Left renal pelvis (tissue), 4 donors: ENCODE results near the gene APH1A. TPM values are rescaled to one million over a fixed set of nuclear protein-coding genes. Genes with fewer than 3 reads are reported as not detected.
A peak's percentile ranks its signal among the peaks of the same experiment; 100 is the strongest.
"Not testable (repeated sequence)": the region's sequence is repeated elsewhere in the genome, so short reads cannot be mapped to it uniquely, and the experiment has no call there.

Source experiments
- DNase-seq, 4 donors: peaks; one replicate each; pipeline ENCODE4 v3.0.0-alpha.2; 2013; ENCODE audit warnings: low read depth in 4 of 4, low spot score in 3 of 4
- polyA plus RNA-seq, 4 donors: library from polyadenylated mRNA; unstranded; fragments of 120-200 nt; gene quantifications; one replicate each; pipeline ENCODE4 v1.2.1, GENCODE V29; 2013; ENCODE audit not compliant: insufficient read length in 4 of 4

APH1A gene
- polyA plus RNA-seq = 100 to 1,000 TPM; 165 to 195 (median 178) TPM

DNA sequence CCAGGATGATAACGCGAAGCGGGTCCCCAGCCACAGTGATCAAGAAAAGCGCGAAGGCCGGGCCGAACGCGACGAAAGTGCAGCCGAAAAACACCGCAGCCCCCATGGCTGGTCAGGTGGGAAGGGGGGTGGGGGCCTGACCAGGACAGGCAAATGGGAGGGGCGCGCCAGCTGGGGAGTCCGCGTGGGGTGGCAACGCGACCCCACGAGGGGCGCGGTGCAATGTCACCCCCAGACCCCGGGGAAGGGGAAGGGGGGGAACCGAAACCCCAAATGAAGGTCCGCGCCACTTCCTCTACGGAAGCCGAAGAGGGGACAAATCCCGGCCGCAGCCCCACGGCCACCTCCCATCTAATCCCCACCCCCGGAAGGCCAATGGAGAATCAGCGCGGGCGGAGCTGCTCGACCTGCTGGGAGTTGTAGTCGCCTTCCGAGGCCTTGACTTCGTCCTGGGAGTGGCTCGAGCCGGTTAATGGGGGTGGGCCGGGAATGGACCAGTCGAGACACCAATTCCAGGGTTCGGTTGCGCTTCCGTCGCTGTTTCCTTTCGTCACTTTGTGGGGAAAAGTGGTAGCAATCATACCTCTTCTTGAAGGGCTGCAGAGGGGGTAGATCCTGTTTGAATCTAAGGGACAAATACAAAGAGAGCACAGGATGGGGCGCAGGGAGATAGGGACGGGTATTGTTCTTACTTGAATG lies at the start of gene APH1A:
APH1A (minus strand) TSS at position 312 of the 699 bp plus-strand sequence; CDS start at position 106, 206 bp downstream.
- DNase-seq = peak; percentile 91 to 96 (median 94)

DNA sequence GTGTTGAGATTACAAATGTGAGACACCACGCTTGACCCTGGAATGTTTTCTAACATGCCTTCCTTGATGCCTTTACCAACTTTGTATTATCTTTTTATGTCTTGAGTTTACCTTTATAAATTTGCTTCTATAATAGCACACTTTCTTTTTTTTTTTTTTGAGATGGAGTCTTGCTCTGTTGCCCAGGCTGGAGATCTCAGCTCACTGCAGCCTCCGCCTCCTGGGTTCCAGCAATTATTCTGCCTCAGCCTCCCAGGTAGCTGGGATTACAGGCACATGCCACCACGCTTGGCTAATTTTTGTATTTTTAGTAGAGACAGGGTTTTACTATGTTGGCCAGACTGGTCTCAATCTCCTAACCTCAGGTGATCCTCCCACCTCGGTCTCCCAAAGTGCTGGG lies 45.9 kb upstream of the APH1A start:
- not testable (repeated sequence) for DNase-seq

DNA sequence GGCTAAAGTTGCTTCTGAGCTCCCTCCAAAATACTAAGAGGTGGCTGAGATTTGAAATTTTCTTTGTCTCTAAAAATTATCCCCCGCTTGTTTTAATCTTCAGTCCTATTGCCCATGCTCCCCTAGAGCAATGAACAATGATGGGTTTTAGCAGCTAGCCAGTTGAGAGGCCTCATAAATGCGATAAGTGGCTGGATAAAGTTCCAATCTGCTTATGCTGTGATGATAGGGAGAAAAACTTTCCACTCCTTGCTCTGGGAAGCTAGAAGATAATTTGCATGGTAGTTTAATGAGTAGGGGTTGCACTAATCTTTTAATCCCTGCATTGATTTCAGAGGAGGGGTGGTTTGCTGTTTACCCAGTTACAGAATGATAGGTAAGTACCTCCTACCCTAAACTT lies 42.9 kb upstream of the APH1A start:
- no peak for DNase-seq

DNA sequence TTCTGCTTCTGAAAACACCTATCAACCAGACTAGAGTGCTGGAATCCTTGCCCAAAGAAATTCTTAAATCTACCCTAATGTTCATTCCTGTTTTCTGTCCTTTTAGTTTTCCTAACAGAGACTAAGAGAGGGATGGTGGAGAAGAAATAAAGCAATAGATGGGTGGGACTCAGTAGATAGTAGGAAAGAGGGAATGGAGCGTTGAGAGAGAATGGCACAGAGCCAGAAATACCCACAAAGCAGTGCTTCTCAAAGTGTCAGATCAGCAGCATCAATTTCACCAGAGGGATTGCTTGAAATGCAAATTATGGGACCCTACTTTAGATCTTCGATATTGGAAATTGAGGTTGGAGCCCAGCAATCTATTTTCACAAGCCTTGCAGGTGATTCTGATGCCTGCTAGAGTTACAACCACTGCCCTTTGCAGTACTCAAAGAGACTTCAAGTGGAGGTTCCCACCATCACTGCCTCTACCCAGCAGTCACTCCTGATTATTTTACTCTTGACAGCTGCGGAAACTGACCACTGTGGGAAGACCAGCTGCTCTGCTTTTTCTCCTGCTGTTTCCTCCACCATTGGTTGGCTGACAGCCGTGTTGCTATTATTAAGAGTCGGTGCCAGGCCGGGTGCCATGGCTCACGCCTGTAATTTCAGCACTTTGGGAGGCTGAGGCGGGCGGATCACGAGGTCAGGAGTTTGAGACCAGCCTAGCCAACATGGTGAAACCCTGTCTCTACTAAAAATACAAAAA lies 41.1 kb upstream of the APH1A start:
- no peak for DNase-seq

DNA sequence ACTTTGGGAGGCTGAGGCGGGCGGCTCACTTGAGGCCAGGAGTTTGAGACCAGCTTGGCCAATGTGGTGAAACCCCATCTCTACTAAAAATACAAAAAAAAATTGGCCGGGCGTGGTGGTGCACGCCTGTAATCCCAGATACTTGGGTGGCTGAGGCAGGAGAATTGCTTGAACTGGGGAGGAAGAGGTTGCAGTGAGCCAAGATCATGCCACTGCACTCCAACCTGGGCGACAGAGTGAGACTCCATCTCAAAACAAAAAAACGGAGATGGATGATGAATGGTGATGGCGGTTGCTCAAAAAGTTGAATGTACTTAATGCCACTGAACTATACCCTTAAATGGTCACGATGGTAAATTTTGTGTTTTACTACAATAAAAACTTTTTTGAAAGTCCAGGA lies 39.8 kb upstream of the APH1A start:
- DNase-seq = not testable (repeated sequence)

DNA sequence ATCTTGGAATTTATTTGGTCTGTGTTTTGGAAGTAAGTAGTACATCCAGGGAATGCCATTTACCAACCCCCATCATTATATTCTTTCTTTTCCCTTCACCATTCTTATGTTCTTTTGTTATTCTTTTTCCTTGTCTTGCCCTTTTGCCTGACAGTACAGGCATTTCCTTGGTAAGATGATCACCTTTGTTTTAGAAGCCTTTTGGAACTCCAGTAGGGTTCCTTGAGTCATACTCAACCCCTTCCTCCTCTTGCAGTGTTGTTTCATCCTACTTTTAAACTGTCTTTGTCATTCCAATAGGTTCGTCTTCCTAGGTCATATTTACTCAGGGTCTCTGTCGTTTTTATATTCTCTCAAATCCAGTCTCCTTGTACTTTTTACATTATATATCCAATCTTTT lies 34.1 kb upstream of the APH1A start:
- no peak for DNase-seq

DNA sequence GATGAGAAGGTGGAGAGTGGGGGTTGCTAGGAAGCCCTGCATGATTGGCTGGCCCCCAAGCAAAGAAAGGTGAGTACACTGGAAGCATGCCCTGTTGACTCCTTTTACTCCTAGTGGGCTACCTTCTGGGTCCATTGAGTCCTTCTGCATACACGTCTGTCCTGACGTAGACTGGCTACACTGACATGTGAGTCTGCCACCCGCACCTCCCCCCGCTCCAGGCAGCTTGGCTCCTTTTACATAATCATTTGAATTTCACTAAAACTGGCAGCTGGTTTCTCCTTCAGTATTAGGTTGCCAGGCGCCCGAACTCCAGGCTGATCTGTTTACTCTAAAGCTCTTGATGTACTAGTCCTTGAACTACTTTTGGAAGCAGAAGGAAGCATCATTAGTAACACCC lies 33.5 kb upstream of the APH1A start:
- DNase-seq = no peak

DNA sequence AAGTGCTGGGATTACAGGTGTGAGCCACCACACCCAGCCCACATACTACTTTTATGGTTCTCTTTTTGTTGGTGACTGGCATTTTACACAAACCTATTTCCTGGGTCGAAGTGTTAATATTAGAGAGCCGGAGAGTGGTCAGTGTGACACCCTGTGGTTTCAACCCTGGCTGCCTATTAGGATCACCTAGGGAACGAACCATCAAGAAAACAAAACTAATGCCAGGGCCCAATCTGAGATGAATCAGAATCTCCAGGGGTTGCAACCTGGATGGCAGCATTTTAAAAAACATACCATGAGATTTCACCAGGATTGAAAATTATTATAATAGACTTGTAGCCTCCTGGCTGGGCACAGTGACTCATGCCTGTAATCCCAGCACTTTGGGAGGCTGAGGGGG lies 30.9 kb upstream of the APH1A start:
- DNase-seq = no peak

DNA sequence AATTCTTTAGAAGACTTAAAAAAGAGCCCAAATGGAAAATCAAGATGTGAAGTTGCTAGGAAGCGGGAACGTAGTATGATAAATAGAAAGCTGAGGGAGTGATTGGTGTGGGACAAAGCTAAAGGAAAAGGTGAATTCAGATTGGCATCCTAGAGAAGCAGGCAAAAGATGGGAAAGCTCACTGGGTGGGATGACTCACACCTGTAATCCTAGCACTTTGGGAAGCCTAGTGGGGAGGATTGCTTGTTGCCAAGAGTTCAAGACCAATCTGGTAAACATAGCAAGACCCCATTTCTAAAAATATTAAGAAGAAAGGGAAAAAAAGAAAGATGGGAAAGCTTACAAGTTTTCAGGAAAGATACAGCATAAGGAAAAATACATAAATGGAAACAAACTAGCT lies 26.7 kb upstream of the APH1A start:
- no peak for DNase-seq

DNA sequence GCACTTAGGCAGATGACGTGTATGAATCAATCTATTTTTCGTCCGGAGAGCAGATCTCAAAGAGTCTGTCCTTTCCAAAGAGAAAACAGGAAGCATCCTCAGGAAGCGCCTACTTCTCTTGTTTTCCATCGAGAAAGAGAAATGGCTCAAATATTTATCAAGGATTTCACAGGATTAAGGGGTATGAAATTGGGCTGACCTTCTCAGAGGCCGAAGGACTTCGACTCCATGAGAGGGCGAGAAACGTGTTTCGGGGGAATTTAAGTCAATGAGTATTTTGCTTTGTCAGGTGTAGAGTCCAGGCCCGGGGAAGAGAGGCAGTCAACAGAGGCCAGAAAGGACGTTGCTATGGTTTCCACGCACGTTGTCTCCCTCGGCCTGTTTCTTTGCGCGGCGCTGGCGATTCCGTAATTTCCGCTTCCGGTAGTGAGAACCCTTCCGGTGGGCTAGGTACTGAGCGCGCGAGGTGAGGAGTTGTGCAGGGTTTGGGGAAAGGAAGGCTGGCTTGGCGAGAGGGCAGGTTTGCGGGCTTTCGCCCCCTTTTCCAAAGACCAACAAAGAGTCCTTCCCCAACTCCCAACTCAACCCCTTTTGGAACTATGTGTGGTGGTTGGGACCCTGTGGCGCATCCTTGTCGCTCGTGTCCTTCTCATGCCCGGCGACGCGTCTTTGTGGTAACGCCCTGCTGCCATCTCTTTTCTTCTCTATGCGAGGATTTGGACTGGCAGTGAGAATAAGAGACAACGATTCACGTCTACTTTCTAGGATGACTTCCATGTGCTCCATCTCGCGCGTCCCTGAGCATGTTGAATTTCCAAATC lies 24.8 kb upstream of the APH1A start, which contains the start of gene MRPS21:
MRPS21 (plus strand) TSS at position 429 of the 821 bp plus-strand sequence. CDS start 506 bp downstream, outside the sequence.
- peak; percentile 84 to 93 (median 88) for DNase-seq

DNA sequence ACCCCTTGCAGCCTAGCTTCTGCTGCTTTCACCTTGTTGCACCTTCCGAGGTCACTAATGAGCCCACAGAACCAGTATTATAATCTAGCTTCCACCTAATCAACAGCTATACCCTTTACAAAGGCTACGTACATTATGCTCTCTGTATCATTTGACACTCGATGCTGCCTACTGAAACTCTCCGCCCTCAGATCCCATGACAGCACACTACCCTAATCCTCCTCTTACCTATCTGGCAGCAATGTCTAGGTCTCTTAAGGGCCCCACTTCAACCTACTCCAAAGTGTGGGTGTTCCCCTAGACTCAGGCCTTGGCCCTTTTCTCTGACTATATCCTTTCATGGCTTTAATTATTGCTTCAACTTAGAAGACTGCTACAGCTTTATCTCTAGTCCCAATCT lies 20.0 kb upstream of the APH1A start:
- DNase-seq = no peak

DNA sequence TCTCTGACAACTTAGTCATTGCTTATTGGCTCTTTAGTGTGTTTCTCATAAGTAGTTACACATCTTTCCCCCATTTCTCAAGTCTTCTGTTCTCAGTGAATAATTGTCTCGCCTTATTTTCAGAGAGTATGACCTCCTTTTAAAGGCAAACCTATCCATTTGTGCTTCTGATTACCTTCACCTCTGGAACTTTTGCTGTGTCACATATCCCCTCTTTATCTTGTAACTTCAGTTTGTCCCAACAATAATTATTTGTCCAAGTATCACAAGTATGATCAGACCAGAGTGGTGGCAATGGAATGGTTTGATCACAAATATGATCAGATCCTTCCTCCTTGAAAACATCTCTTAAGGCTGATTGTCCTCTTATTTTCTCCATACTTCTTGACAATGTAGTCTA lies 19.6 kb upstream of the APH1A start:
- DNase-seq = no peak

DNA sequence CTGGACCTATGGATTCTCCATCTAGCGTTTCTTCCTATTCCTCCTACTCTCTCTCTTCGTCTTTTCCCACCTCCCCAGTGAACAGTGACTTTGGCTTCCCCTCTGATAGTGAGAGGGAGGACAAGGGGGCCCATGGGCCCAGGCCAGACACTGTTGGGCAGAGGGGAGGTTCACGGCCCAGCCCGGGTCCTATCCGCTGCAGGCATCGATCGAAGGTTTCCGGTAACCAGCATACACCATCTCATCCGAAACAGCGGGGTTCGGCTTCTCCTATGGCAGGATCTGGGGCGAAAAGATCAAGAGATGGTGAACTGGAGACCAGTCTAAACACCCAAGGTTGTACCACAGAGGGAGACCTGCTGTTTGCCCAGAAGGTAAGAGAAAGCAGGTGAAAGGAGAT lies 14.4 kb upstream of the APH1A start:
- no peak for DNase-seq

DNA sequence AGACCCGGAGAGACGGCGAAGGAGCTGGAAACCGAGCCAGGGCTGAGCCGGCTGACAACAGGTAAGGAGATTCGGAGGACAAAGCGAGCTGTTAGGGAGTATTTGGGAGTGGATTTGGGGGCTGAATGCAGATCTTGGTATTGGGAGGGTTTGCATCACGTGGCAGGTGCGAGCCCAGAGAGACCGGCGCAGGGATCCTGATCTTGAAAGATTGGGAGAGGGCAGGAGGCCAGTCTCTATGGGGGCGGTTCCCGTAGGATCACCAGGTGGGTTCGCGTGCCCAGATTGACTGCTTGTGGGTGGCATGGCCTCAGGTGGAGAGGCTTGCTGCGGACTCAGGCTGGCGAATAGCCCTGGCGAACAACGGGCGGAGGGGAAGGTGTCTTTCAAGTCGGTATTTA lies 13.7 kb upstream of the APH1A start:
- no peak for DNase-seq

DNA sequence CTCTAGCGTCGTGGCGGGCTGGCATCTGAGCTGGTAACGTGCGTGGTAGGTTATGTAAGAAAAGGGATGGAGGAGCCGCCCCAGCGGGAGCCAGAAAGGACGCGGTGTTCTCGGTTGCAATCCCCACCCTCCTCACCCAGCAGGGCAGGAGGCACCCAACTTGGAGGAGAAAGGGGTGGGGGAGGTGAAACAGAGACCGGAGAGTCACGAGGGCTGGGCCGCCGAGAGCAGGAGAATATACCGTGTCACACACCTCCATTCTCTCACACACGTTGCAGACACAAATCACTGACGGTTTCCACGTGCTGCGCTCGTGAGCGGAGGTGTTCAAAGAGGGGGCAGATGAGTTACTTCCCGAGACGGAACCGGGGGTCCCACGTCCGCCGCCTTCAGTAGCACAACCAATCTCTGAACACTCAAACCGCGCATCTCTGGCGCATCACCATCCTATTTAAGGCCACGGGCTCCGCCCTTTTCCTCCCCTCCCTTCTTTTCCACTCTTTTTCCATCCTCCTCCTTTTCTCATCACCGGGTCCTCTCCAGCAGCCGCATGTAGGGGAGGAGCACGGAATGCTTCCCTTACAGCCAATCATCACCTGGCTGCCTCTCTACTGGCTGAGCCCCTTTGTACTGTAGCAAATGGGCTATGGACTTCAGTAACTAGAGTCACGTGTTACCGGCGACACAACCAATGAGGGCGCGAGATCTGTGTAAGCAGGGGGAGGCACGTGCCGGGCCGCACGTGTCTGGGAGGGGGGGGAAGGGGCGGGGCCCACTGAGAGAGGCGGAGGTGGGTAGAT lies 13.1 kb upstream of the APH1A start, which contains the start of gene CIART:
CIART (plus strand) TSS at position 797 of the 800 bp plus-strand sequence. CDS start 714 bp downstream, outside the sequence.
- peak; percentile 90 to 96 (median 92) for DNase-seq

DNA sequence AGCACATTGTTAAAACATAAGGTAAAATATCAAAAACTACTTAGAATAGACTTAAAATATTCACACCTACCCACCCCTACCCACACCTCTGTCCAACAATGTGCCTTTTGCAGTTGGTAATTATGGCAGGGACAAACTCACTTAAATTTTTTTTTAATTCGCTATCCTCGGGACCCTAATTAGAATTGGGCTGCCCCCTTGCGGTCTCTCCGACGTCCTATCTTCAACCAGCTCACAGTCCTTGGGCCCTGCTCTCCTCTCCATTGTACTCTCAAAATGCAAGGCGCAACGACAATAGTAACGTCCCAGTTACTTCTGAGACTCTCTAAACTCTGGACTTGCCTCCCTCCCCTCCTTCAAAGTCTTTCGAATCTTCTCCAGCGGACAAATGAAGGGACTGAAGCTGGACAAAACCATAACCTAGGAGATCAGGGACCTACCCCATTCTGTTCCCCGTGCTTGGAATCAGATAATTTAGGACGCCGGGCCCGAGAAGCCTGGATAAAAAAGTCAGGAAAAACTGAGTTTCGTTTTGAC lies 12.5 kb upstream of the APH1A start:
- peak in 1 of 4 donors; percentile 36 for DNase-seq

DNA sequence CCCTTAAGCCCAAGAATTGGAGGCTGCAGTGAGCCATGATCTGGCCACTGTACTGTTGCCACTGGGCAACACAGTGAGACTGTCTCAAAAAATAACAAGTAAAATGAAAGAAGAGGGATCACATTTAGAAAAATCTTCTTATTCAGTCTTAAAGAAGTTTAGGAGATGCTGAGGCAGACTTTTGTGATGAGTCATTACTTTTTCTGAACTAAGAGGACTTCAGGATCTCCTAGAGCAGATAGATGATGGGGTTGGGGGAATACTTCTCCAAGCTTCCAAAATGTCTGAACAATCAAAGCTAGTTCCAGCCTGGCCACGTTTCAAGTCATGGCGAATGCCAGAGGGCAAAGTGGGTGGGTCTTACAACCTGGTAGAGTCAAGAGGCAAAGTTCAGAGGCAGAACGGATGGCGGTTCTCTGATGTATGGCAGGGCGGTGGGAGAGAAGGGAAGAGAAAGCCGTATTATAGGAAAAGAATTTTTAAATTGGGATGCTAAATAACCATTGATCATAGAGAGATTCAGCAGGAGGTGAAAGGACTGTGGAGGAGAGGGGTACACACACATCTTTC lies 11.4 kb upstream of the APH1A start:
- no peak for DNase-seq

DNA sequence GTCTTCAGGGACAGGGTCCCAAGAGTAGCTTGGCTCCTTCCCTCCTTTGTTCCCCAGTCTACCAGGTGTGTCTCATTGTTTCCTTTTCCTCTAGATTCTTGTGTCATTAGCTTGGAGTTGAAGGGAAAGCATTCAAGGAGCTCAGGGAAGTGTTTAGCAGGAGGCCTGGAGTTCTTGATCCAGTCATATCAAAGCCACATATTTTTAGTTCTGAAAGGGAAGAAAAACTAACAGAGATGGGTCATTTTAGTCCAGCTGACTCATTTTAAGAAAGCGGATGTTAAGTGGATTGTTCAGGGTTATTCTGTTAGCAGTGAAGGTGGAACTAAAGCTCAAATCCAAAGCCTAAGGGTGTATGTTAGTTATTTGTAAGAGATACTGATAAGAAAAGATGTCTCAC lies 4.5 kb upstream of the APH1A start:
- no peak for DNase-seq

DNA sequence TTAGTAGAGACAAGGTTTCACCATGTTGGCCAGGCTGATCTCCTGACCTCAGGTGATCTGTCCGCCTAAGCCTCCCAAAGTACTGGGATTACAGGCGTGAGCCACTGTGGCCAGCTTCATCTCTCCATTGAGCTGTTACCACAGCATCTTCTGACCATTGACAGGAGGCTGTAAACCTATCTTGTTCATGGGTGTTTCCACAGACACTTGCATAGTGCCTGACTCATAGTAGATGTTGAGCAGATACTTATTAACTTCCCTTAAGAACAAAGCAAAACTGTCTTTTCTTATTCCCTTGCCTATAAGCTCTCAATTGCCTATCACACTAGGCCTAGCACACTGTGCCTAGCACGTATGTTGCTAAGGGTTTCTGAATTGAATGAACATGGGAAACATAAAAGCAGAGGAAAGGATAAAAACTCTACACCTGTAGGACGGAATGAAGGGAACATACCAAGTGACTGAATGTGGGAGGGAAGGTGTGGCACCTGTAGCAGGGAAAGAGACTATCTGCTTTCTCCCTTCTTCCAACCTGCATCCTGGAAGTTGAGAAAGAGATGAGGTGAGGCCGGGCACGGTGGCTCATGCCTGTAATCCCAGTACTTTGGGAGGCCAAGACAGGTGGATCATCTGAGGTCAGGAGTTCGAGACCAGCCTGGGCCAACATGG lies 2.6 kb upstream of the APH1A start:
- no peak for DNase-seq
